WTC11 (cell line): ENCODE data around the gene CCDC150. TPM values are rescaled to one million over a fixed set of nuclear protein-coding genes. Genes with fewer than 3 reads are reported as not detected.

Source experiments
- ATAC-seq: fragments of 200-7000 bp; cut with Tn5 transposase; 2 replicates; pipeline ENCODE4 v1.10.0; 2021; ENCODE audit warnings: mild to moderate bottlenecking, moderate library complexity
- CTCF ChIA-PET: fragments of 300-600 bp; sonication (Branson Sonifier 250); formaldehyde crosslinking; loops from one replicate; lab custom pipeline; 2021; ENCODE audit warnings: antibody characterized with exemption; lab: Charles Lee
- POLR2A ChIA-PET: fragments of 350-600 bp; sonication (Branson Sonifier 250); formaldehyde crosslinking; loops from one replicate; lab custom pipeline; 2021; ENCODE audit warnings: antibody characterized with exemption; lab: Charles Lee
- DNase-seq: peaks from one replicate; pipeline ENCODE4 v3.0.0; 2021; ENCODE audit warnings: low spot score
- H3K27ac Mint-ChIP-seq: 2 replicates; pipeline ENCODE4 v1.8.0; 2021; ENCODE audit warnings: mixed read lengths
- H3K27me3 Mint-ChIP-seq: 2 replicates; pipeline ENCODE4 v1.8.0; 2021; ENCODE audit warnings: low read depth, mild to moderate bottlenecking, moderate library complexity, mixed read lengths
- H3K36me3 Mint-ChIP-seq: 2 replicates; pipeline ENCODE4 v1.8.0; 2021; ENCODE audit warnings: mixed read lengths
- H3K4me1 Mint-ChIP-seq: 2 replicates; pipeline ENCODE4 v1.8.0; 2022; ENCODE audit warnings: mixed read lengths
- H3K4me3 Mint-ChIP-seq: 2 replicates; pipeline ENCODE4 v1.8.0; 2021; ENCODE audit warnings: mild to moderate bottlenecking, moderate library complexity, mixed read lengths
- H3K9me3 Mint-ChIP-seq: 2 replicates; pipeline ENCODE4 v1.8.0; 2021; ENCODE audit warnings: mixed read lengths
- ATF1 ChIP-seq: sonication (generic); formaldehyde crosslinking; IDR thresholded peaks from 2 replicates; pipeline ENCODE4 v1.8.1; 2023; ENCODE audit warnings: mild to moderate bottlenecking, moderate library complexity, missing genetic modification reagents
- CREB1 ChIP-seq: sonication (generic); formaldehyde crosslinking; IDR thresholded peaks from 2 replicates; pipeline ENCODE4 v1.8.0; 2023; ENCODE audit warnings: mild to moderate bottlenecking, missing genetic modification reagents
- CREM ChIP-seq: sonication (generic); formaldehyde crosslinking; IDR thresholded peaks from 2 replicates; pipeline ENCODE4 v1.8.1; 2022; ENCODE audit warnings: mild to moderate bottlenecking, missing genetic modification reagents, moderate library complexity
- E2F4 ChIP-seq: sonication (generic); formaldehyde crosslinking; IDR thresholded peaks from 2 replicates; pipeline ENCODE4 v1.8.1; 2022; ENCODE audit warnings: low read depth, mild to moderate bottlenecking, moderate library complexity, missing genetic modification reagents, borderline replicate concordance
- E2F5 ChIP-seq: sonication (generic); formaldehyde crosslinking; IDR thresholded peaks from 2 replicates; pipeline ENCODE4 v1.8.1; 2022; ENCODE audit warnings: mild to moderate bottlenecking, moderate library complexity, missing genetic modification reagents
- ETV6 ChIP-seq: sonication (generic); formaldehyde crosslinking; IDR thresholded peaks from 2 replicates; pipeline ENCODE4 v1.8.1; 2022; ENCODE audit warnings: mild to moderate bottlenecking, missing genetic modification reagents
- GABPB1 ChIP-seq: sonication (generic); formaldehyde crosslinking; IDR thresholded peaks from 2 replicates; pipeline ENCODE4 v1.8.1; 2023; ENCODE audit warnings: mild to moderate bottlenecking, missing genetic modification reagents
- HMGXB4 ChIP-seq: sonication (generic); formaldehyde crosslinking; IDR thresholded peaks from 2 replicates; pipeline ENCODE4 v1.8.1; 2023; ENCODE audit warnings: mild to moderate bottlenecking, moderate library complexity, missing genetic modification reagents
- IRF1 ChIP-seq: sonication (generic); formaldehyde crosslinking; IDR thresholded peaks from 2 replicates; pipeline ENCODE4 v1.8.0; 2023; ENCODE audit warnings: missing genetic modification reagents
- MXD4 ChIP-seq: fragments of 250-450 bp; sonication (Bioruptor Pico); IDR thresholded peaks from 2 replicates; pipeline ENCODE4 v1.8.0; 2021; ENCODE audit warnings: mild to moderate bottlenecking, moderate library complexity, borderline replicate concordance
- NFATC4 ChIP-seq: fragments of 250-450 bp; sonication (Bioruptor Pico); IDR thresholded peaks from 2 replicates; pipeline ENCODE4 v1.9.0; 2021; ENCODE audit warnings: mild to moderate bottlenecking
- NFYB ChIP-seq: sonication (generic); formaldehyde crosslinking; conservative IDR thresholded peaks from 2 replicates; pipeline ENCODE4 v1.8.0; 2022; ENCODE audit warnings: low read depth, missing genetic modification reagents
- NR2C2 ChIP-seq: sonication (generic); formaldehyde crosslinking; IDR thresholded peaks from 2 replicates; pipeline ENCODE4 v1.8.0; 2022; ENCODE audit warnings: mild to moderate bottlenecking, missing genetic modification reagents
- PRRX2 ChIP-seq: fragments of 250-450 bp; sonication (Bioruptor Pico); IDR thresholded peaks from 2 replicates; pipeline ENCODE4 v1.8.0; 2021; ENCODE audit warnings: mild to moderate bottlenecking
- SMAD3 ChIP-seq: sonication (generic); formaldehyde crosslinking; IDR thresholded peaks from 2 replicates; pipeline ENCODE4 v1.8.0; 2022; ENCODE audit warnings: missing genetic modification reagents, mild to moderate bottlenecking, borderline replicate concordance
- TP53 ChIP-seq: sonication (generic); formaldehyde crosslinking; IDR thresholded peaks from 2 replicates; pipeline ENCODE4 v1.8.1; 2023; ENCODE audit warnings: mild to moderate bottlenecking, missing genetic modification reagents
- USF2 ChIP-seq: sonication (generic); formaldehyde crosslinking; IDR thresholded peaks from 2 replicates; pipeline ENCODE4 v1.8.1; 2023; ENCODE audit warnings: mild to moderate bottlenecking, missing genetic modification reagents, moderate library complexity
- ZNF219 ChIP-seq: sonication (generic); formaldehyde crosslinking; IDR thresholded peaks from 2 replicates; pipeline ENCODE4 v1.8.0; 2023; ENCODE audit warnings: missing genetic modification reagents, mild to moderate bottlenecking, borderline replicate concordance
- ZNF423 ChIP-seq: fragments of 250-450 bp; sonication (Bioruptor Pico); IDR thresholded peaks from 2 replicates; pipeline ENCODE4 v2.1.2; 2022; ENCODE audit warnings: mild to moderate bottlenecking, moderate library complexity
- ZNF512 ChIP-seq: sonication (generic); formaldehyde crosslinking; IDR thresholded peaks from 2 replicates; pipeline ENCODE4 v1.8.1; 2022; ENCODE audit warnings: missing genetic modification reagents, borderline replicate concordance
- ZSCAN18 ChIP-seq: fragments of 250-450 bp; sonication (Bioruptor Pico); IDR thresholded peaks from 2 replicates; pipeline ENCODE4 v2.1.2; 2022; ENCODE audit warnings: mild to moderate bottlenecking, moderate library complexity
- total RNA-seq: library from RNA; stranded (reverse); gene quantifications from 3 replicates; pipeline ENCODE4 v1.2.3, GENCODE V29; 2021
- TF ChIP-seq, protein P1 (sequence below): sonication (generic); formaldehyde crosslinking; IDR thresholded peaks from 2 replicates; pipeline ENCODE4 v1.8.0; 2022; ENCODE audit warnings: missing genetic modification reagents

Gene CCDC150
- total RNA-seq, 1 experiment from 2014 or later = 43.0 TPM

DNA sequence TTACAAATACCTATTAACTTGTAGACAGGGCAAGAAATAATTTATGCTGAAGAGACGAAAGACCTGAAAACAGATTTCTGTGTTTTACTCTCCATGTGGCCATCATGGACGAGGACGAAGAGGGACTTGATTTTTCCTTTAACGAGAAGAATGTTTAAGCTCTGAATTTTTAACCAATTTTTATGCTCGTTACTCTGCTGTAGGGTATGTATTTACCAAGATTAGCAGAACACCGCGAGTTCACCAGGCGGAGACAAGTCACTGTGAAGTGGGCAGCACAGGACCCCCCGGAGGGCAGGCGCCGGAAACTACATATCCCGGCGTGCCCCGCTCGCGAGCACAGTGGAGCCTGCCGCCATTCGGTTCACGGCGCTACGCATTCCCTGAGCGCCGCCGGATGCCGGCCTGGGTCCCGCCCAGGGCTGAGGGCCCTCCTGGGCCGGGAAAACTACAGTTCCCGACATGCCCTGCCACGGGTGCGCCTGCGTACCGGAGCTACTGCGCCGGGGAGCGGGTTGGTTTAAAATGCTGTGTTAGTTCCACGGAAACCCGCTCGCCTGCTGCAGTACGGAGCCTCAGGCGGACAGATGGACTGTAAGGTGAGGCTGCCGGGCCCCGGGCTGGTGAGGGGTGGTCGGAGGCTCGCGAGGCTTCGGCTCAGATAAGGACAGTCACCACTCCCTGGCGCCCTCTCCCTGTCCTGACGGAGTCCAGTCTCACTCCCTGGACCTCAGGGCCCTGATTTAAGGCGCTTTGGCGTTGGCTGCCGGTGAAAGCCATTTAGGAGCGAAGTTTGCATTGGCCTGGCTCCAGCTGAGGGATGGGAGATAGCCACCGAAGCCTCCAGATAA, at the start of gene CCDC150 (continued):
- TF ChIP-seq ZNF512 (CRISPR knock-in tag) = no peak
- TF ChIP-seq ZSCAN18 (CRISPR knock-in tag) = no peak
- TF ChIP-seq TP53 (CRISPR knock-in tag) = no peak
- 0 out of 2 replicates have a peak, but pooled peaks have one; percentile 18 for TF ChIP-seq IRF1 (CRISPR knock-in tag)
- TF ChIP-seq ETV6 (CRISPR knock-in tag) = peak; percentile 14
- TF ChIP-seq ZNF219 (CRISPR knock-in tag) = no peak
- no peak for TF ChIP-seq NFATC4 (CRISPR knock-in tag)
- peak; percentile 72; the same call in 1 of the 2 replicates for TF ChIP-seq E2F4 (CRISPR knock-in tag)
- TF ChIP-seq E2F5 (CRISPR knock-in tag) = peak; percentile 76; the same call in 1 of the 2 replicates
- no peak for TF ChIP-seq ATF1
- peak; percentile 85 for TF ChIP-seq HMGXB4 (CRISPR knock-in tag)
- 0 out of 2 replicates have a peak, but pooled peaks have one; percentile 8 for TF ChIP-seq NFYB (CRISPR knock-in tag)

- no peaks in the 10 kb centered on the region for H3K9me3 Mint-ChIP-seq
- H3K27me3 Mint-ChIP-seq = peaks cover 42% of the 10 kb centered on the region
- no peaks in the 10 kb centered on the region for H3K36me3 Mint-ChIP-seq
- DNase-seq = no peak
- H3K4me3 Mint-ChIP-seq = no peak overlapping the region
- TF ChIP-seq PRRX2 (no peak), GABPB1 (no peak), CREB1 (CRISPR knock-in tag) (no peak), SMAD3 (CRISPR knock-in tag) (no peak), ZNF423 (CRISPR knock-in tag) (no peak), USF2 (CRISPR knock-in tag) (no peak), CREM (no peak), MXD4 (no peak), NR2C2 (CRISPR knock-in tag) (no peak)
- TF ChIP-seq, protein P1, sequence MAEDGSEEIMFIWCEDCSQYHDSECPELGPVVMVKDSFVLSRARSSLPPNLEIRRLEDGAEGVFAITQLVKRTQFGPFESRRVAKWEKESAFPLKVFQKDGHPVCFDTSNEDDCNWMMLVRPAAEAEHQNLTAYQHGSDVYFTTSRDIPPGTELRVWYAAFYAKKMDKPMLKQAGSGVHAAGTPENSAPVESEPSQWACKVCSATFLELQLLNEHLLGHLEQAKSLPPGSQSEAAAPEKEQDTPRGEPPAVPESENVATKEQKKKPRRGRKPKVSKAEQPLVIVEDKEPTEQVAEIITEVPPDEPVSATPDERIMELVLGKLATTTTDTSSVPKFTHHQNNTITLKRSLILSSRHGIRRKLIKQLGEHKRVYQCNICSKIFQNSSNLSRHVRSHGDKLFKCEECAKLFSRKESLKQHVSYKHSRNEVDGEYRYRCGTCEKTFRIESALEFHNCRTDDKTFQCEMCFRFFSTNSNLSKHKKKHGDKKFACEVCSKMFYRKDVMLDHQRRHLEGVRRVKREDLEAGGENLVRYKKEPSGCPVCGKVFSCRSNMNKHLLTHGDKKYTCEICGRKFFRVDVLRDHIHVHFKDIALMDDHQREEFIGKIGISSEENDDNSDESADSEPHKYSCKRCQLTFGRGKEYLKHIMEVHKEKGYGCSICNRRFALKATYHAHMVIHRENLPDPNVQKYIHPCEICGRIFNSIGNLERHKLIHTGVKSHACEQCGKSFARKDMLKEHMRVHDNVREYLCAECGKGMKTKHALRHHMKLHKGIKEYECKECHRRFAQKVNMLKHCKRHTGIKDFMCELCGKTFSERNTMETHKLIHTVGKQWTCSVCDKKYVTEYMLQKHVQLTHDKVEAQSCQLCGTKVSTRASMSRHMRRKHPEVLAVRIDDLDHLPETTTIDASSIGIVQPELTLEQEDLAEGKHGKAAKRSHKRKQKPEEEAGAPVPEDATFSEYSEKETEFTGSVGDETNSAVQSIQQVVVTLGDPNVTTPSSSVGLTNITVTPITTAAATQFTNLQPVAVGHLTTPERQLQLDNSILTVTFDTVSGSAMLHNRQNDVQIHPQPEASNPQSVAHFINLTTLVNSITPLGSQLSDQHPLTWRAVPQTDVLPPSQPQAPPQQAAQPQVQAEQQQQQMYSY = no peak
- ChIA-PET POLR2A (no interaction called here), CTCF (no interaction called here)
- ATAC-seq = no peak
- H3K4me1 Mint-ChIP-seq = peaks cover 16% of the 10 kb centered on the region
- H3K27ac Mint-ChIP-seq = no peak overlapping the region
Observed at GRCh38 chr2:196590286-196590685, 49.2 kb upstream of the CCDC150 start.
